K562 (cell line): Measurements from ENCODE around the gene TBX6. TPM values are rescaled to one million over a fixed set of nuclear protein-coding genes. Genes with fewer than 3 reads are reported as not detected.

Source experiments
- FOXM1 ChIP-seq, 2 experiments: fragments of 450-650 bp in 1 of 2; sonication (generic) in 1 of 2; formaldehyde crosslinking in 1 of 2; IDR thresholded peaks; 2 replicates each; pipeline versions ENCODE4 v1.6.1 to v1.9.0; 2017 to 2022; ENCODE audit warnings: low read depth in 2 of 2, mild to moderate bottlenecking in 2 of 2, missing genetic modification reagents in 1 of 2, moderate library complexity in 1 of 2
- HIVEP1 ChIP-seq: fragments of 250-450 bp; sonication (Bioruptor Pico); IDR thresholded peaks from 2 replicates; pipeline ENCODE4 v1.4.0; 2020; ENCODE audit warnings: mild to moderate bottlenecking
- HNRNPK ChIP-seq: fragments of 200-400 bp; formaldehyde crosslinking; IDR thresholded peaks from one replicate; pipeline ENCODE4 v1.6.1; 2018; ENCODE audit warnings: mild to moderate bottlenecking, low read depth, low read length; ENCODE audit not compliant: poor library complexity, severe bottlenecking
- HSF4 ChIP-seq: fragments of 250-450 bp; sonication (Bioruptor Pico); IDR thresholded peaks from 2 replicates; pipeline ENCODE4 v2.1.2; 2022; ENCODE audit warnings: mild to moderate bottlenecking, moderate library complexity, borderline replicate concordance
- MAFG ChIP-seq: fragments of 450-650 bp; conservative IDR thresholded peaks from 2 replicates; pipeline ENCODE4 v1.6.1; 2016; ENCODE audit warnings: missing genetic modification characterization, missing compliant biosample characterization
- MCM2 ChIP-seq: fragments of 450-650 bp; IDR thresholded peaks from 2 replicates; pipeline ENCODE4 v1.6.1; 2017; ENCODE audit warnings: low read depth, mild to moderate bottlenecking
- MCM3 ChIP-seq: fragments of 450-650 bp; IDR thresholded peaks from 2 replicates; pipeline ENCODE4 v1.6.1; 2016
- MIER1 ChIP-seq: fragments of 450-650 bp; IDR thresholded peaks from 2 replicates; pipeline ENCODE4 v1.6.1; 2016; ENCODE audit warnings: antibody characterized with exemption, mild to moderate bottlenecking, low read depth
- NCOA2 ChIP-seq, 2 experiments: fragments of 450-650 bp; IDR thresholded peaks; 2 replicates each; pipeline ENCODE4 v1.6.1; 2018; ENCODE audit warnings: mild to moderate bottlenecking in 2 of 2, moderate library complexity in 1 of 2; ENCODE audit not compliant: partially characterized antibody in 2 of 2
- POLR2H ChIP-seq: IDR thresholded peaks from 2 replicates; pipeline ENCODE4 v1.6.1; 2016; ENCODE audit warnings: missing genetic modification characterization, low read depth, mild to moderate bottlenecking, control low read depth, missing compliant biosample characterization, moderate library complexity
- SAFB ChIP-seq: fragments of 200-400 bp; formaldehyde crosslinking; IDR thresholded peaks from 2 replicates; pipeline ENCODE4 v1.6.1; 2017; ENCODE audit warnings: low read depth, low read length, borderline replicate concordance
- SMAD1 ChIP-seq: fragments of 150-350 bp; IDR thresholded peaks from 2 replicates; pipeline ENCODE4 v1.6.1; 2014; ENCODE audit warnings: low read length, low read depth; ENCODE audit not compliant: partially characterized antibody
- SMAD4 ChIP-seq: fragments of 250-450 bp; sonication (Bioruptor Pico); conservative IDR thresholded peaks from 2 replicates; pipeline ENCODE4 v1.8.0; 2021; ENCODE audit warnings: inconsistent platforms, mild to moderate bottlenecking, moderate library complexity
- YY1 ChIP-seq, 3 experiments: IDR thresholded peaks; 2 replicates each; pipeline ENCODE4 v1.6.1; 2011; ENCODE audit warnings: low read length in 2 of 3, mild to moderate bottlenecking in 2 of 3, moderate library complexity in 2 of 3, borderline replicate concordance in 1 of 3, control low read depth in 1 of 3, low read depth in 1 of 3; ENCODE audit not compliant: insufficient read depth in 3 of 3, insufficient replicate concordance in 2 of 3, control insufficient read depth in 1 of 3, insufficient read length in 1 of 3; ENCODE audit errors: extremely low read depth in 1 of 3
- ZBTB5 ChIP-seq: fragments of 450-650 bp; IDR thresholded peaks from 2 replicates; pipeline ENCODE4 v1.6.1; 2017; ENCODE audit warnings: antibody characterized with exemption
- ZNF316 ChIP-seq: fragments of 450-650 bp; IDR thresholded peaks from 2 replicates; pipeline ENCODE4 v1.6.1; 2016
- ZNF830 ChIP-seq: fragments of 250-450 bp; sonication (Bioruptor Pico); IDR thresholded peaks from 2 replicates; pipeline ENCODE4 v1.5.0; 2021; ENCODE audit warnings: mild to moderate bottlenecking
- polyA plus RNA-seq, 8 experiments: library from polyadenylated mRNA; depleted of rRNA in 4 of 8; stranded (reverse) in 5 of 8; unstranded in 3 of 8; fragments of >200 nt; fragmentation: Nextera tagmentation in 2 of 8; fragmentation: Illumina TruSeq in 1 of 8; extraction: Ambion mirVana in 2 of 8; extraction: Trizol in 1 of 8; gene quantifications; 2 replicates each; pipeline versions ENCODE4 v1.2.1 to v1.2.3, GENCODE V29; 2011 to 2014; ENCODE audit warnings: inconsistent platforms in 1 of 8, missing spikeins in 1 of 8
- total RNA-seq, 7 experiments: library from RNA; depleted of rRNA in 6 of 7; stranded (reverse); fragments of >200 nt in 6 of 7; fragmentation: Illumina TruSeq in 2 of 7; extraction: Trizol in 2 of 7; gene quantifications; 2 replicates each; pipeline versions ENCODE4 v1.2.1 to v1.2.3, GENCODE V29; 2011 to 2021; ENCODE audit warnings: low replicate concordance in 1 of 7
- TF ChIP-seq, protein P1 (sequence below): sonication (generic); formaldehyde crosslinking; IDR thresholded peaks from 2 replicates; pipeline ENCODE4 v1.8.0; 2023; ENCODE audit warnings: mild to moderate bottlenecking, missing genetic modification reagents
- TF ChIP-seq, protein P2 (sequence below): fragments of 450-650 bp; IDR thresholded peaks from 2 replicates; pipeline ENCODE4 v1.6.1; 2016; ENCODE audit warnings: antibody characterized with exemption

TBX6 gene
- total and polyA plus RNA-seq, 9 of the 15 experiments (the other 6 are each of a cell fraction or from before 2014, with no cell fraction given): 0.07 to 0.58 (median 0.11) TPM; not detected in 2

GRCh38 chr16:30065102-30065942, 26.4 kb downstream of the TBX6 start, which contains the start of gene ALDOA (continued):
- TF ChIP-seq NCOA2 (IDR thresholded peaks at IDR 0.05; ENCODE audit: partially characterized antibody in 2 of 2): no peak
- peak; percentile 95 for TF ChIP-seq POLR2H (tag)
- peak; percentile 89 for TF ChIP-seq MAFG (tag)
- TF ChIP-seq, protein P1, sequence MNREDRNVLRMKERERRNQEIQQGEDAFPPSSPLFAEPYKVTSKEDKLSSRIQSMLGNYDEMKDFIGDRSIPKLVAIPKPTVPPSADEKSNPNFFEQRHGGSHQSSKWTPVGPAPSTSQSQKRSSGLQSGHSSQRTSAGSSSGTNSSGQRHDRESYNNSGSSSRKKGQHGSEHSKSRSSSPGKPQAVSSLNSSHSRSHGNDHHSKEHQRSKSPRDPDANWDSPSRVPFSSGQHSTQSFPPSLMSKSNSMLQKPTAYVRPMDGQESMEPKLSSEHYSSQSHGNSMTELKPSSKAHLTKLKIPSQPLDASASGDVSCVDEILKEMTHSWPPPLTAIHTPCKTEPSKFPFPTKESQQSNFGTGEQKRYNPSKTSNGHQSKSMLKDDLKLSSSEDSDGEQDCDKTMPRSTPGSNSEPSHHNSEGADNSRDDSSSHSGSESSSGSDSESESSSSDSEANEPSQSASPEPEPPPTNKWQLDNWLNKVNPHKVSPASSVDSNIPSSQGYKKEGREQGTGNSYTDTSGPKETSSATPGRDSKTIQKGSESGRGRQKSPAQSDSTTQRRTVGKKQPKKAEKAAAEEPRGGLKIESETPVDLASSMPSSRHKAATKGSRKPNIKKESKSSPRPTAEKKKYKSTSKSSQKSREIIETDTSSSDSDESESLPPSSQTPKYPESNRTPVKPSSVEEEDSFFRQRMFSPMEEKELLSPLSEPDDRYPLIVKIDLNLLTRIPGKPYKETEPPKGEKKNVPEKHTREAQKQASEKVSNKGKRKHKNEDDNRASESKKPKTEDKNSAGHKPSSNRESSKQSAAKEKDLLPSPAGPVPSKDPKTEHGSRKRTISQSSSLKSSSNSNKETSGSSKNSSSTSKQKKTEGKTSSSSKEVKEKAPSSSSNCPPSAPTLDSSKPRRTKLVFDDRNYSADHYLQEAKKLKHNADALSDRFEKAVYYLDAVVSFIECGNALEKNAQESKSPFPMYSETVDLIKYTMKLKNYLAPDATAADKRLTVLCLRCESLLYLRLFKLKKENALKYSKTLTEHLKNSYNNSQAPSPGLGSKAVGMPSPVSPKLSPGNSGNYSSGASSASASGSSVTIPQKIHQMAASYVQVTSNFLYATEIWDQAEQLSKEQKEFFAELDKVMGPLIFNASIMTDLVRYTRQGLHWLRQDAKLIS (CRISPR knock-in tag): no peak
- no peak for TF ChIP-seq MIER1
- TF ChIP-seq SMAD4 (CRISPR knock-in tag): peak; percentile 75
- peak in 1 of 3 experiments; percentile 30 for TF ChIP-seq YY1 (IDR thresholded peaks at IDR 0.05; ENCODE audit: borderline replicate concordance in 1 of 3, control insufficient read depth in 1 of 3, extremely low read depth in 1 of 3, insufficient read depth in 3 of 3, insufficient read length in 1 of 3, insufficient replicate concordance in 2 of 3, low read depth in 1 of 3, low read length in 2 of 3)
- TF ChIP-seq ZNF316: peak; percentile 93
- TF ChIP-seq SAFB: 0 out of 2 replicates have a peak, but pooled peaks have one; percentile 49
- peak; percentile 29; the same call in 1 of the 2 replicates for TF ChIP-seq HIVEP1
- TF ChIP-seq SMAD1: no peak
- TF ChIP-seq, protein P2, sequence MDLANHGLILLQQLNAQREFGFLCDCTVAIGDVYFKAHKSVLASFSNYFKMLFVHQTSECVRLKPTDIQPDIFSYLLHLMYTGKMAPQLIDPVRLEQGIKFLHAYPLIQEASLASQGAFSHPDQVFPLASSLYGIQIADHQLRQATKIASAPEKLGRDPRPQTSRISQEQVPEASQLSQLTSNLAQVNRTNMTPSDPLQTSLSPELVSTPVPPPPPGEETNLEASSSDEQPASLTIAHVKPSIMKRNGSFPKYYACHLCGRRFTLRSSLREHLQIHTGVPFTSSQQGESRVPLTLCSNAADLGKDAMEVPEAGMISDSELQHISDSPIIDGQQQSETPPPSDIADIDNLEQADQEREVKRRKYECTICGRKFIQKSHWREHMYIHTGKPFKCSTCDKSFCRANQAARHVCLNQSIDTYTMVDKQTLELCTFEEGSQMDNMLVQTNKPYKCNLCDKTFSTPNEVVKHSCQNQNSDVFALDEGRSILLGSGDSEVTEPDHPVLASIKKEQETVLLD: no peak
- no peak for TF ChIP-seq FOXM1 (IDR thresholded peaks at IDR 0.05; ENCODE audit: low read depth)
- peak; percentile 93 for TF ChIP-seq FOXM1 (CRISPR knock-in tag; IDR thresholded peaks at IDR 0.05; ENCODE audit: low read depth)
- TF ChIP-seq MCM3: no peak
- TF ChIP-seq ZNF830 (CRISPR knock-in tag): peak; percentile 65; the same call in 1 of the 2 replicates
- TF ChIP-seq HSF4: no peak
- TF ChIP-seq MCM2: no peak
- no peak for TF ChIP-seq HNRNPK
- TF ChIP-seq ZBTB5: no peak
